ENCODE data around the gene ATP2B2. TPM values are rescaled to one million over a fixed set of nuclear protein-coding genes. Genes with fewer than 3 reads are reported as not detected.

Gene ATP2B2
- total and polyA plus RNA-seq, 2 experiments from 2014 or later: 0.42 to 0.63 TPM

DNA sequence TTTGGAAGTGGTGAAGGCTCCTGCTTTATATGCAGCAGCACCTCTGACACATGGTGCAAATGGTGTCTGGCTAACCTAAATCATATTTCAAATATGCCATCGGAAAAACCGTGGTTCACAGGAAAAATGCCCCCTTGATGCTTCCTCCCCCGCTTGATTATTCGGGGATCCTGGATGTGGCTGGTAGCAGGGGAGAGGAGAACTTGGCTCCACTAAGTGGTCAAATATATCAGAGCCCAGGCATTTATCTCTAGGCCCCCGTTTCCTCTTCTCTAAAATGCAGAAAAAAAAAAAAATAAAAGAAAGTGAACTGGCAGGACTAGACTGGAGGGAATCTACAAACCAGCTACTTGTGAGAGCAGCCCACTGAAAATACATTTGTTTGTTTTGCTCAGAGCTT, 18.2 kb upstream of the ATP2B2 start:
- no peaks in the 10 kb centered on the region for H4K20me1 ChIP-seq (replicated peaks; ENCODE audit: insufficient read depth)
- no peak overlapping the region for H3K27ac ChIP-seq (ENCODE audit: low read depth)
- Mint-ChIP-seq H3K27me3 (ENCODE audit: insufficient read depth, low read depth, poor library complexity) (peaks cover 4% of the 10 kb centered on the region), H3K4me1 (no peaks in the 10 kb centered on the region; the same call in 2 of the 3 replicates), H3K9me3 (no peaks in the 10 kb centered on the region), H3K36me3 (ENCODE audit: low read depth) (no peaks in the 10 kb centered on the region), H3K27ac (no peak overlapping the region), H3K4me3 (no peak overlapping the region)
- H3K36me3 ChIP-seq (ENCODE audit: insufficient read depth): no peaks in the 10 kb centered on the region
- H3K4me3 ChIP-seq: no peak overlapping the region
- ATAC-seq: no peak
- H3K4me1 ChIP-seq (ENCODE audit: insufficient read depth): no peaks in the 10 kb centered on the region
- no peak overlapping the region for H2AFZ ChIP-seq
- H3F3A ChIP-seq (replicated peaks; ENCODE audit: low read depth): no peaks in the 10 kb centered on the region
- no peaks in the 10 kb centered on the region for H3K9me2 ChIP-seq (ENCODE audit: insufficient read depth)
- DNase-seq (ENCODE audit: low spot score): no peak
- H3K79me2 ChIP-seq (replicated peaks; ENCODE audit: insufficient read depth): no peaks in the 10 kb centered on the region
- no peak overlapping the region for H3K4me2 ChIP-seq
- H3K27me3 ChIP-seq (ENCODE audit: insufficient read depth): no peaks in the 10 kb centered on the region
- TF ChIP-seq EZH2phosphoT487 (IDR thresholded peaks at IDR 0.05; ENCODE audit: unreplicated experiment): no peak
- TF ChIP-seq, protein P1, sequence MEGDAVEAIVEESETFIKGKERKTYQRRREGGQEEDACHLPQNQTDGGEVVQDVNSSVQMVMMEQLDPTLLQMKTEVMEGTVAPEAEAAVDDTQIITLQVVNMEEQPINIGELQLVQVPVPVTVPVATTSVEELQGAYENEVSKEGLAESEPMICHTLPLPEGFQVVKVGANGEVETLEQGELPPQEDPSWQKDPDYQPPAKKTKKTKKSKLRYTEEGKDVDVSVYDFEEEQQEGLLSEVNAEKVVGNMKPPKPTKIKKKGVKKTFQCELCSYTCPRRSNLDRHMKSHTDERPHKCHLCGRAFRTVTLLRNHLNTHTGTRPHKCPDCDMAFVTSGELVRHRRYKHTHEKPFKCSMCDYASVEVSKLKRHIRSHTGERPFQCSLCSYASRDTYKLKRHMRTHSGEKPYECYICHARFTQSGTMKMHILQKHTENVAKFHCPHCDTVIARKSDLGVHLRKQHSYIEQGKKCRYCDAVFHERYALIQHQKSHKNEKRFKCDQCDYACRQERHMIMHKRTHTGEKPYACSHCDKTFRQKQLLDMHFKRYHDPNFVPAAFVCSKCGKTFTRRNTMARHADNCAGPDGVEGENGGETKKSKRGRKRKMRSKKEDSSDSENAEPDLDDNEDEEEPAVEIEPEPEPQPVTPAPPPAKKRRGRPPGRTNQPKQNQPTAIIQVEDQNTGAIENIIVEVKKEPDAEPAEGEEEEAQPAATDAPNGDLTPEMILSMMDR (conservative IDR thresholded peaks at IDR 0.05; ENCODE audit: low read depth in 2 of 2): no peak
- no peak for TF ChIP-seq EZH2 (IDR thresholded peaks at IDR 0.05; ENCODE audit: low read depth, unreplicated experiment)
- TF ChIP-seq, protein P2, sequence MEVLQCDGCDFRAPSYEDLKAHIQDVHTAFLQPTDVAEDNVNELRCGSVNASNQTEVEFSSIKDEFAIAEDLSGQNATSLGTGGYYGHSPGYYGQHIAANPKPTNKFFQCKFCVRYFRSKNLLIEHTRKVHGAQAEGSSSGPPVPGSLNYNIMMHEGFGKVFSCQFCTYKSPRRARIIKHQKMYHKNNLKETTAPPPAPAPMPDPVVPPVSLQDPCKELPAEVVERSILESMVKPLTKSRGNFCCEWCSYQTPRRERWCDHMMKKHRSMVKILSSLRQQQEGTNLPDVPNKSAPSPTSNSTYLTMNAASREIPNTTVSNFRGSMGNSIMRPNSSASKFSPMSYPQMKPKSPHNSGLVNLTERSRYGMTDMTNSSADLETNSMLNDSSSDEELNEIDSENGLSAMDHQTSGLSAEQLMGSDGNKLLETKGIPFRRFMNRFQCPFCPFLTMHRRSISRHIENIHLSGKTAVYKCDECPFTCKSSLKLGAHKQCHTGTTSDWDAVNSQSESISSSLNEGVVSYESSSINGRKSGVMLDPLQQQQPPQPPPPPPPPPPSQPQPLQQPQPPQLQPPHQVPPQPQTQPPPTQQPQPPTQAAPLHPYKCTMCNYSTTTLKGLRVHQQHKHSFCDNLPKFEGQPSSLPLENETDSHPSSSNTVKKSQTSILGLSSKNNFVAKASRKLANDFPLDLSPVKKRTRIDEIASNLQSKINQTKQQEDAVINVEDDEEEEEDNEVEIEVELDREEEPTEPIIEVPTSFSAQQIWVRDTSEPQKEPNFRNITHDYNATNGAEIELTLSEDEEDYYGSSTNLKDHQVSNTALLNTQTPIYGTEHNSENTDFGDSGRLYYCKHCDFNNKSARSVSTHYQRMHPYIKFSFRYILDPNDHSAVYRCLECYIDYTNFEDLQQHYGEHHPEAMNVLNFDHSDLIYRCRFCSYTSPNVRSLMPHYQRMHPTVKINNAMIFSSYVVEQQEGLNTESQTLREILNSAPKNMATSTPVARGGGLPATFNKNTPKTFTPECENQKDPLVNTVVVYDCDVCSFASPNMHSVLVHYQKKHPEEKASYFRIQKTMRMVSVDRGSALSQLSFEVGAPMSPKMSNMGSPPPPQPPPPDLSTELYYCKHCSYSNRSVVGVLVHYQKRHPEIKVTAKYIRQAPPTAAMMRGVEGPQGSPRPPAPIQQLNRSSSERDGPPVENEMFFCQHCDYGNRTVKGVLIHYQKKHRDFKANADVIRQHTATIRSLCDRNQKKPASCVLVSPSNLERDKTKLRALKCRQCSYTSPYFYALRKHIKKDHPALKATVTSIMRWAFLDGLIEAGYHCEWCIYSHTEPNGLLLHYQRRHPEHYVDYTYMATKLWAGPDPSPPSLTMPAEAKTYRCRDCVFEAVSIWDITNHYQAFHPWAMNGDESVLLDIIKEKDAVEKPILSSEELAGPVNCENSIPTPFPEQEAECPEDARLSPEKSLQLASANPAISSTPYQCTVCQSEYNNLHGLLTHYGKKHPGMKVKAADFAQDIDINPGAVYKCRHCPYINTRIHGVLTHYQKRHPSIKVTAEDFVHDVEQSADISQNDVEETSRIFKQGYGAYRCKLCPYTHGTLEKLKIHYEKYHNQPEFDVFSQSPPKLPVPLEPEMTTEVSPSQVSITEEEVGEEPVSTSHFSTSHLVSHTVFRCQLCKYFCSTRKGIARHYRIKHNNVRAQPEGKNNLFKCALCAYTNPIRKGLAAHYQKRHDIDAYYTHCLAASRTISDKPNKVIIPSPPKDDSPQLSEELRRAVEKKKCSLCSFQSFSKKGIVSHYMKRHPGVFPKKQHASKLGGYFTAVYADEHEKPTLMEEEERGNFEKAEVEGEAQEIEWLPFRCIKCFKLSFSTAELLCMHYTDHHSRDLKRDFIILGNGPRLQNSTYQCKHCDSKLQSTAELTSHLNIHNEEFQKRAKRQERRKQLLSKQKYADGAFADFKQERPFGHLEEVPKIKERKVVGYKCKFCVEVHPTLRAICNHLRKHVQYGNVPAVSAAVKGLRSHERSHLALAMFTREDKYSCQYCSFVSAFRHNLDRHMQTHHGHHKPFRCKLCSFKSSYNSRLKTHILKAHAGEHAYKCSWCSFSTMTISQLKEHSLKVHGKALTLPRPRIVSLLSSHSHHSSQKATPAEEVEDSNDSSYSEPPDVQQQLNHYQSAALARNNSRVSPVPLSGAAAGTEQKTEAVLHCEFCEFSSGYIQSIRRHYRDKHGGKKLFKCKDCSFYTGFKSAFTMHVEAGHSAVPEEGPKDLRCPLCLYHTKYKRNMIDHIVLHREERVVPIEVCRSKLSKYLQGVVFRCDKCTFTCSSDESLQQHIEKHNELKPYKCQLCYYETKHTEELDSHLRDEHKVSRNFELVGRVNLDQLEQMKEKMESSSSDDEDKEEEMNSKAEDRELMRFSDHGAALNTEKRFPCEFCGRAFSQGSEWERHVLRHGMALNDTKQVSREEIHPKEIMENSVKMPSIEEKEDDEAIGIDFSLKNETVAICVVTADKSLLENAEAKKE (CRISPR knock-in tag; IDR thresholded peaks at IDR 0.05): no peak
- no peak for TF ChIP-seq POLR2AphosphoS5 (IDR thresholded peaks at IDR 0.05; ENCODE audit: low read depth)
- TF ChIP-seq, protein P3, sequence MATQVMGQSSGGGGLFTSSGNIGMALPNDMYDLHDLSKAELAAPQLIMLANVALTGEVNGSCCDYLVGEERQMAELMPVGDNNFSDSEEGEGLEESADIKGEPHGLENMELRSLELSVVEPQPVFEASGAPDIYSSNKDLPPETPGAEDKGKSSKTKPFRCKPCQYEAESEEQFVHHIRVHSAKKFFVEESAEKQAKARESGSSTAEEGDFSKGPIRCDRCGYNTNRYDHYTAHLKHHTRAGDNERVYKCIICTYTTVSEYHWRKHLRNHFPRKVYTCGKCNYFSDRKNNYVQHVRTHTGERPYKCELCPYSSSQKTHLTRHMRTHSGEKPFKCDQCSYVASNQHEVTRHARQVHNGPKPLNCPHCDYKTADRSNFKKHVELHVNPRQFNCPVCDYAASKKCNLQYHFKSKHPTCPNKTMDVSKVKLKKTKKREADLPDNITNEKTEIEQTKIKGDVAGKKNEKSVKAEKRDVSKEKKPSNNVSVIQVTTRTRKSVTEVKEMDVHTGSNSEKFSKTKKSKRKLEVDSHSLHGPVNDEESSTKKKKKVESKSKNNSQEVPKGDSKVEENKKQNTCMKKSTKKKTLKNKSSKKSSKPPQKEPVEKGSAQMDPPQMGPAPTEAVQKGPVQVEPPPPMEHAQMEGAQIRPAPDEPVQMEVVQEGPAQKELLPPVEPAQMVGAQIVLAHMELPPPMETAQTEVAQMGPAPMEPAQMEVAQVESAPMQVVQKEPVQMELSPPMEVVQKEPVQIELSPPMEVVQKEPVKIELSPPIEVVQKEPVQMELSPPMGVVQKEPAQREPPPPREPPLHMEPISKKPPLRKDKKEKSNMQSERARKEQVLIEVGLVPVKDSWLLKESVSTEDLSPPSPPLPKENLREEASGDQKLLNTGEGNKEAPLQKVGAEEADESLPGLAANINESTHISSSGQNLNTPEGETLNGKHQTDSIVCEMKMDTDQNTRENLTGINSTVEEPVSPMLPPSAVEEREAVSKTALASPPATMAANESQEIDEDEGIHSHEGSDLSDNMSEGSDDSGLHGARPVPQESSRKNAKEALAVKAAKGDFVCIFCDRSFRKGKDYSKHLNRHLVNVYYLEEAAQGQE (IDR thresholded peaks at IDR 0.05; ENCODE audit: unreplicated experiment): no peak
- TF ChIP-seq, protein P4, sequence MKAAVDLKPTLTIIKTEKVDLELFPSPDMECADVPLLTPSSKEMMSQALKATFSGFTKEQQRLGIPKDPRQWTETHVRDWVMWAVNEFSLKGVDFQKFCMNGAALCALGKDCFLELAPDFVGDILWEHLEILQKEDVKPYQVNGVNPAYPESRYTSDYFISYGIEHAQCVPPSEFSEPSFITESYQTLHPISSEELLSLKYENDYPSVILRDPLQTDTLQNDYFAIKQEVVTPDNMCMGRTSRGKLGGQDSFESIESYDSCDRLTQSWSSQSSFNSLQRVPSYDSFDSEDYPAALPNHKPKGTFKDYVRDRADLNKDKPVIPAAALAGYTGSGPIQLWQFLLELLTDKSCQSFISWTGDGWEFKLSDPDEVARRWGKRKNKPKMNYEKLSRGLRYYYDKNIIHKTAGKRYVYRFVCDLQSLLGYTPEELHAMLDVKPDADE (IDR thresholded peaks at IDR 0.05): no peak
- TF ChIP-seq ZNF114 (CRISPR knock-in tag; IDR thresholded peaks at IDR 0.05): no peak
- no peak for TF ChIP-seq JUNB (IDR thresholded peaks at IDR 0.05; ENCODE audit: unreplicated experiment)
- TF ChIP-seq ZNF331 (CRISPR knock-in tag; IDR thresholded peaks at IDR 0.05; ENCODE audit: low read depth): no peak
- no peak for TF ChIP-seq NANOG (IDR thresholded peaks at IDR 0.05; ENCODE audit: borderline replicate concordance)

Data from GM23338 (cell line).